ENCODE measurements around the gene BST2.
"Not testable (repeated sequence)": the region's sequence is repeated elsewhere in the genome, so short reads cannot be mapped to it uniquely, and the experiment has no call there.

The BST2 gene

DNA sequence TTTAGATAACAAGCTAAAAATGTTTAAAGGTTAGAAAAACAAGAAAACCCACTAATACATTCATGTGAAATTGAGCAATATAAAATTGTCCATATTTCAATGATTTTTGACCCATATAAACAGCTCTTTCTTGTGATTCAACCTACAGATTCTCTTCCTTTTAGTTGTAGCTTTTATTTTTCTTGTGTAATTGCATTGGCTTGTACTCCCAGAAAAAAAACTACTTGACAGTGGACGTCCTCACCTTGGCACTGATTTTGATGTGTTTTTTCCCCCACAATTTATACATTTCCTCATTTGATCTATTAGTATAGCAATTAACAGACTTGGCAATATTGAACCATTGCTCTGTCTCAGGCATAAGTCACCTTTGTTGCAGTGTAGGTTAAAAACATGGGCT, 16.1 kb downstream of the BST2 start:
- H3K4me3 ChIP-seq (ENCODE audit: low read depth in 1 of 2, low read length in 2 of 2): no peak overlapping the region
- peaks cover 7 to 16% of the 10 kb centered on the region in 2 donors for H3K4me1 ChIP-seq (ENCODE audit: control insufficient read depth in 1 of 2, insufficient read depth in 2 of 2, low read length in 2 of 2)
- H3K36me3 ChIP-seq (ENCODE audit: control insufficient read depth in 1 of 2, insufficient read depth in 2 of 2, low read length in 2 of 2): no peaks in the 10 kb centered on the region
- H3K27me3 ChIP-seq (ENCODE audit: control insufficient read depth in 1 of 2, insufficient read depth in 2 of 2, low read length in 2 of 2): peaks cover 0 to 14% of the 10 kb centered on the region in 2 donors
- H3K9me3 ChIP-seq (ENCODE audit: control insufficient read depth in 1 of 2, low read length in 2 of 2): no peaks in the 10 kb centered on the region
- H3K27ac ChIP-seq (ENCODE audit: low read depth, low read length): no peak overlapping the region
- H3K9ac ChIP-seq (ENCODE audit: low read depth in 1 of 2, low read length in 2 of 2): no peak overlapping the region

DNA sequence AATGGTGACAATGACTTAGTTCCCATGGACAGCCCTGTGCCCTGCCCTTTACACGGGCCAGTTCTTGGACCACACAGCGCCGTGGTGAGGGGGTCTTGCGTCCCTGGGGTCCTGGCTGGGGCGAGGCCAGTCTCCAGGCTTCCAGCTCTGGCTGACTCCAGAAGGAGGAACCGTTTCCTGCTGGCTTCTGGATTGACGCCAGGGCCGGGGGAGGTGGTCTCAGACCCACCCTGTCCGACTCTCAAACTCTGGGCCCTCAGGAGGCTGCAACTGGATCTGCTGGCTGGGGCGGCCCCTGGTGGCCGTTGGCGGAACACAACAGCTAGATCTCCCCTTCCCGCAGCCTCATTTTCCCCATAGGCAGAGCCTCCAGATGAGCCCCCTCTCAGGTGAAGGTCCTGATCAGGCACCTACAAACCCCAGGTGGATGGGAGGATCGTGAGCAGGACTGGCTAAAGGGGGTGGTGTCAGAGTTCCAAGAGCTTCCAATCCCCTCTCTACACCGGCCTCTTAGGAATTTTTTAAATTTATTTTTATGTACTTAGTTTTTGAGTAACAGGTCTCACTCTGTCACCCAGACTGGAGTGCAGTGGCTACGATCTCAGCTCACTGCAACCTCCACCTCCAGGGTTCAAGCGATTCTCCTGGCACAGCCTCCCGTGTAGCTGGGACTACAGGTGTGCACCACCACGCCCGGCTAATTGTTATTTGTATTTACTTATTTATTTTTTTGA, 19.4 kb downstream of the BST2 start:
- H3K27me3 ChIP-seq (ENCODE audit: control insufficient read depth in 1 of 2, insufficient read depth in 2 of 2, low read length in 2 of 2): no peaks in the 10 kb centered on the region
- H3K36me3 ChIP-seq (ENCODE audit: control insufficient read depth in 1 of 2, insufficient read depth in 2 of 2, low read length in 2 of 2): no peaks in the 10 kb centered on the region
- H3K4me1 ChIP-seq (ENCODE audit: control insufficient read depth in 1 of 2, insufficient read depth in 2 of 2, low read length in 2 of 2): peaks cover 3 to 8% of the 10 kb centered on the region in 2 donors
- no peak overlapping the region for H3K27ac ChIP-seq (ENCODE audit: low read depth, low read length)
- H3K9ac ChIP-seq (ENCODE audit: low read depth in 1 of 2, low read length in 2 of 2): no peak overlapping the region
- no peaks in the 10 kb centered on the region for H3K9me3 ChIP-seq (ENCODE audit: control insufficient read depth in 1 of 2, low read length in 2 of 2)
- no peak overlapping the region for H3K4me3 ChIP-seq (ENCODE audit: low read depth in 1 of 2, low read length in 2 of 2)

DNA sequence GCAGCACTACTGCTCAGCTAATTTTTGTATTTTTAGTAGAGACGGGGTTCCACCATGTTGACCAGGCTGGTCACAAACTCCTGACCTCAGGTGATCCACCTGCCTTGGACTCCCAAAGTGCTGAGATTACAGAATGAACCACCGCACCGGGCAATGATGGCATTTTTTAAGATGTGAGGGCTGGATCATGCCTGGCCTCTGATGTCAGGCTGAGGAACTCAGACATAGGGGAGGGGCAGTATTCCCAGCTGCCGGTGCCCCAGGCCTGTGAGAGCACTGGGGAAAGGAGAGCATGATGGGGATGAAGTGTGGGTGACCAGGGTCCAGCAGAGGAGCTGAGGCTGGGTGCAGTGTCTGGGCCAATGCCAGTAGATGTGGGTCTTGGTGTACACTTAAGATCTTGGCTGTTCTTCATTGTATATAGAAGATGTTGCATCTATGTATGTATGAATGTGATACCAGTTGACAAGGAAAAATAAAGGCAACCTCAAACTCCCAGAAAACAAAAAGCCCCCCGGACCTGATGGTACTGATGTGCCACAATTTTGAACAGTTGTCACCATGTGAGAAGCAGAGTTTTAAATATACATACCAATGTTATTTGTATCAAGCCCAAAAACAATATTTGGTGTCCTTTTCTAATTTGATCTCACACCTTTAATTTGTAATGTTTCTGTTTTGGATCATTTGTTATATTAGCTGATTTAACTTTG, 24.8 kb downstream of the BST2 start:
- Histone ChIP-seq H3K27me3 (ENCODE audit: control insufficient read depth in 1 of 2, insufficient read depth in 2 of 2, low read length in 2 of 2) (no peaks in the 10 kb centered on the region), H3K36me3 (ENCODE audit: control insufficient read depth in 1 of 2, insufficient read depth in 2 of 2, low read length in 2 of 2) (no peaks in the 10 kb centered on the region), H3K9ac (ENCODE audit: low read depth in 1 of 2, low read length in 2 of 2) (no peak overlapping the region), H3K9me3 (ENCODE audit: control insufficient read depth in 1 of 2, low read length in 2 of 2) (no peaks in the 10 kb centered on the region), H3K4me1 (ENCODE audit: control insufficient read depth in 1 of 2, insufficient read depth in 2 of 2, low read length in 2 of 2) (peaks cover 3 to 8% of the 10 kb centered on the region in 2 donors), H3K27ac (ENCODE audit: low read depth, low read length) (no peak overlapping the region), H3K4me3 (ENCODE audit: low read depth in 1 of 2, low read length in 2 of 2) (no peak overlapping the region)

DNA sequence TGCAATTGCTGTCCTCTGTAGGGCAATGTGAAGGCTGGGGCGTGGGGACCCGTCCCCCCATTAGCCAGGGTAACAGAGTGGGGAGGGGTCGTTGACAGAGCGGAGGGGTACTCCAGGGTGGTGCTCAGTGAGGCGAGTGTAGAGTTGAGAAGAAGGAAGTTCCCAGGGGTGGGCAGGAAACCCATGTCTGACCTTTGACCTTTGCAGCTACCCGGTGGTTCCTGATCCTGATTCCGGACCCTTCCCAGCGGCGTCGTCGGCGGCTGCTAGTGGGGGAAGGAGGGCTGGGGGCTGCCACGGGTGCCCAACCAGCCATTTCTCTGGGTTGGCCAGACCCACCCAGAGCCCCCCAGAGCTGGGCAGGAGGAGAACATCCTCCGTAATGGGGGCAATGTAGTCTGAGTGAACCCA, 26.2 kb downstream of the BST2 start:
- H3K4me1 ChIP-seq (ENCODE audit: control insufficient read depth in 1 of 2, insufficient read depth in 2 of 2, low read length in 2 of 2): peaks cover 3 to 8% of the 10 kb centered on the region in 2 donors
- H3K36me3 ChIP-seq (ENCODE audit: control insufficient read depth in 1 of 2, insufficient read depth in 2 of 2, low read length in 2 of 2): no peaks in the 10 kb centered on the region
- no peak overlapping the region for H3K9ac ChIP-seq (ENCODE audit: low read depth in 1 of 2, low read length in 2 of 2)
- no peak overlapping the region for H3K27ac ChIP-seq (ENCODE audit: low read depth, low read length)
- no peak overlapping the region for H3K4me3 ChIP-seq (ENCODE audit: low read depth in 1 of 2, low read length in 2 of 2)
- H3K9me3 ChIP-seq (ENCODE audit: control insufficient read depth in 1 of 2, low read length in 2 of 2): no peaks in the 10 kb centered on the region
- H3K27me3 ChIP-seq (ENCODE audit: control insufficient read depth in 1 of 2, insufficient read depth in 2 of 2, low read length in 2 of 2): no peaks in the 10 kb centered on the region

DNA sequence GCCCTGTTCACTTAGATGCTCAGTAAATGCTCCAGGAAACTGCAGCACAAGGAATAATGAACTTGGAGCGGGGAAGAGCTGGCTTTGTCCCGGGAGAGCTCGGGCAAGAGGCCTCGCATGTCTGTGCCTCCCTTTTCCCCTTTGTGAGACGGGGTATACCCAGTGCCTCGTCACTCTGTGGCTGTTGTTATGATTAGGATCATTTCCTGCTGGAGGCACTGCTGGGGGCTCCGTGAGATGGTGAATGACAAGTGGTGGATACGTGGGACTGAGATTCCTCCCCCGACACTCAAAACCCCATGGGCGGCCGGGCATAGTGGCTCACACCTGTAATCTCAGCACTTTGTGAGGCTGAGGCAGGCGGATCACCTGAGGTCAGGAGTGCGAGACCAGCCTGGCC, 27.2 kb downstream of the BST2 start:
- no peak overlapping the region for H3K9ac ChIP-seq (ENCODE audit: low read depth in 1 of 2, low read length in 2 of 2)
- no peak overlapping the region for H3K27ac ChIP-seq (ENCODE audit: low read depth, low read length)
- no peaks in the 10 kb centered on the region for H3K9me3 ChIP-seq (ENCODE audit: control insufficient read depth in 1 of 2, low read length in 2 of 2)

DNA sequence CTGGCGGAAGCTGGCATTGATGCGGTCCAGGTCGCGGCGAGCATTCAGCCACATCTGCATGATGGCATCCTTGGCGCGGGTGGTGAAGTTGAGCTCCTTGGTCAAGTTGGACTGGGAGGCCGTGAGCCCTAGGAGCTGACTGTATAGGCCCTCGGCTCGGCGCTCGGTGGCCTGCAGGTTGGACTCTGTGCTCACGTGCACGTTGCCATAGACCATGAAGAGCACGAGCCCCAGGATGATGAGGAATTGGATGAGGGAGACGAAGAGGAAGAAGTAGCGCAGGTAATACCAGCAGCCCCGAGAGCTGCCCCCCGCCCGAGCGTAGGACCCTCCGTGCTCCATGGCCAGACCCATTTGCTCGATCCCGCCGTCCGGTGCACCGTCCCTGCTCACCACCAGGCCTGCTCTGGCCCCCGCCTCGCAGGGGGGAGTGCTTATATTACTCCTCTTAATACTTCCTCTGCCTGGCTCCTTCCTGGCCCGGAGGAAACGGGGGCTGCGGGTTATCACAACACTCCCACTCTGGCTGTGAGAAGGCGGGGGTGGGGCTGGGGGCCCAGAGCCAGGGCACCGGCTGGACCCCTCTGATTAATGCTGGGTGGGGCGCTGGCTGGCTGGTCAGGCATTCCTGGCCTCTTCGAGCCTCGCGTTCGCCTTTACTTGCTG, 28.4 kb downstream of the BST2 start, which contains the start of gene PLVAP:
Gene PLVAP, minus strand, starts transcription at position 408 of the 666 bp plus-strand sequence. Its CDS starts 54 bp downstream, at position 354.
- Histone ChIP-seq H3K4me1 (ENCODE audit: control insufficient read depth in 1 of 2, insufficient read depth in 2 of 2, low read length in 2 of 2) (peaks cover 0 to 8% of the 10 kb centered on the region in 2 donors), H3K9me3 (ENCODE audit: control insufficient read depth in 1 of 2, low read length in 2 of 2) (no peaks in the 10 kb centered on the region), H3K27ac (ENCODE audit: low read depth, low read length) (peak within 1 kb of the TSS; percentile 20), H3K9ac (ENCODE audit: low read depth in 1 of 2, low read length in 2 of 2) (no peak within 1 kb of the TSS), H3K27me3 (ENCODE audit: control insufficient read depth in 1 of 2, insufficient read depth in 2 of 2, low read length in 2 of 2) (no peaks in the 10 kb centered on the region), H3K4me3 (ENCODE audit: low read depth in 1 of 2, low read length in 2 of 2) (peak within 1 kb of the TSS in 1 of 2 donors; percentile 43), H3K36me3 (ENCODE audit: control insufficient read depth in 1 of 2, insufficient read depth in 2 of 2, low read length in 2 of 2) (no peaks in the 10 kb centered on the region)

More for the DNA sequence above, 27.2 kb downstream of the BST2 start:
- Histone ChIP-seq H3K27me3 (ENCODE audit: control insufficient read depth in 1 of 2, insufficient read depth in 2 of 2, low read length in 2 of 2) (no peaks in the 10 kb centered on the region), H3K4me1 (ENCODE audit: control insufficient read depth in 1 of 2, insufficient read depth in 2 of 2, low read length in 2 of 2) (peaks cover 3 to 8% of the 10 kb centered on the region in 2 donors), H3K36me3 (ENCODE audit: control insufficient read depth in 1 of 2, insufficient read depth in 2 of 2, low read length in 2 of 2) (no peaks in the 10 kb centered on the region), H3K4me3 (ENCODE audit: low read depth in 1 of 2, low read length in 2 of 2) (no peak overlapping the region)

DNA sequence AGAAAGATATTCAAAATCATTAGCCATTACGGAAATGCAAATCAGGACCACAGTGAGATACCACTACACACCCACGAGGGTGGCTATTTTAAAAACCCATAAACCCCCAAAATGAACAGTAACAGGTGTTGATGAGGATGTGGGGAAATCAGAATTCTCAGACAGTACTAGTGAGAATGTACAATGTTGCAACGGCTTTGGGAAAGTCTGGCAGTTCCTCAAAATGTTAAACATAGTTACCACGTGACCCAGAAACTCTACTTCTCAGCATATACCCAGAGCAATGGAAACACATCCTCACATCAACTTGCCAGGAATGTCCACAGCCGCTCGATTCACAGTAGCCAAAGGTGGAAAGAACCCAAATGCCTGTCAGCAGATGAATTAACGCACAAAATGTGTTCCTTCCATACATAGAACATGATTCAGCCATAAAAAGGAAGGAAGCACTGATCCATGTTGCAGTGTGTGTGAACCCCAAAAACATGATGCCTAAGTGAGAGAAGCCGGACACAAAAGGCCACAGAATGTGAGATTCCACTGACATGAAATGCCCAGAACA, 35.3 kb downstream of the BST2 start:
- Histone ChIP-seq H3K4me3 (ENCODE audit: low read depth in 1 of 2, low read length in 2 of 2) (no peak overlapping the region), H3K9me3 (ENCODE audit: control insufficient read depth in 1 of 2, low read length in 2 of 2) (no peaks in the 10 kb centered on the region), H3K36me3 (ENCODE audit: control insufficient read depth in 1 of 2, insufficient read depth in 2 of 2, low read length in 2 of 2) (no peaks in the 10 kb centered on the region), H3K4me1 (ENCODE audit: control insufficient read depth in 1 of 2, insufficient read depth in 2 of 2, low read length in 2 of 2) (peaks cover 0 to 3% of the 10 kb centered on the region in 2 donors), H3K9ac (ENCODE audit: low read depth in 1 of 2, low read length in 2 of 2) (no peak overlapping the region), H3K27ac (ENCODE audit: low read depth, low read length) (no peak overlapping the region), H3K27me3 (ENCODE audit: control insufficient read depth in 1 of 2, insufficient read depth in 2 of 2, low read length in 2 of 2) (peaks cover 0 to under 1% of the 10 kb centered on the region in 2 donors)

DNA sequence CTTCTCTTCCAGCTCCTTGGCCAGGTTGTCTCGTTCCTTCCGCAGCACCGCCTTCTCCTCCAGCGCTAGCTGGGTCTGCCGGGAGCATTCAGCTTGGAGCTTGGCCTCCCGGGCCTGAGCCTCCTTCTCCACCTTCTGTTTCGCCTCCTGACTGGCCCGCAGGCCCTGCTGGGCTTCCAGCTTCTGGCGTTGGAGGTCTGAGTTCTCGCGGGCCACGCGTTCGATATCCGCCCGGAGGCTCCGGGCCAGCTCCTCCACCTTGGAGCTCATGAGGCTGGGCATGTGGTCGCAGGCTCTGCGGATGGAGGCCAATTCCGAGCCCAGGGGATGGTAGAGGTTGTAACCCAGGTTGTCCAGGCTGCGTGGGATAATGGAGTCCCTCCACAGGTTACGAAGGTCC, 40.1 kb downstream of the BST2 start:
- H3K9me3 ChIP-seq (ENCODE audit: control insufficient read depth in 1 of 2, low read length in 2 of 2): no peaks in the 10 kb centered on the region
- no peak overlapping the region for H3K9ac ChIP-seq (ENCODE audit: low read depth in 1 of 2, low read length in 2 of 2)
- no peak overlapping the region for H3K27ac ChIP-seq (ENCODE audit: low read depth, low read length)
- H3K4me1 ChIP-seq (ENCODE audit: control insufficient read depth in 1 of 2, insufficient read depth in 2 of 2, low read length in 2 of 2): peaks cover 0 to 2% of the 10 kb centered on the region in 2 donors
- H3K36me3 ChIP-seq (ENCODE audit: control insufficient read depth in 1 of 2, insufficient read depth in 2 of 2, low read length in 2 of 2): no peaks in the 10 kb centered on the region
- peaks cover 0 to 2% of the 10 kb centered on the region in 2 donors for H3K27me3 ChIP-seq (ENCODE audit: control insufficient read depth in 1 of 2, insufficient read depth in 2 of 2, low read length in 2 of 2)
- H3K4me3 ChIP-seq (ENCODE audit: low read depth in 1 of 2, low read length in 2 of 2): no peak overlapping the region

DNA sequence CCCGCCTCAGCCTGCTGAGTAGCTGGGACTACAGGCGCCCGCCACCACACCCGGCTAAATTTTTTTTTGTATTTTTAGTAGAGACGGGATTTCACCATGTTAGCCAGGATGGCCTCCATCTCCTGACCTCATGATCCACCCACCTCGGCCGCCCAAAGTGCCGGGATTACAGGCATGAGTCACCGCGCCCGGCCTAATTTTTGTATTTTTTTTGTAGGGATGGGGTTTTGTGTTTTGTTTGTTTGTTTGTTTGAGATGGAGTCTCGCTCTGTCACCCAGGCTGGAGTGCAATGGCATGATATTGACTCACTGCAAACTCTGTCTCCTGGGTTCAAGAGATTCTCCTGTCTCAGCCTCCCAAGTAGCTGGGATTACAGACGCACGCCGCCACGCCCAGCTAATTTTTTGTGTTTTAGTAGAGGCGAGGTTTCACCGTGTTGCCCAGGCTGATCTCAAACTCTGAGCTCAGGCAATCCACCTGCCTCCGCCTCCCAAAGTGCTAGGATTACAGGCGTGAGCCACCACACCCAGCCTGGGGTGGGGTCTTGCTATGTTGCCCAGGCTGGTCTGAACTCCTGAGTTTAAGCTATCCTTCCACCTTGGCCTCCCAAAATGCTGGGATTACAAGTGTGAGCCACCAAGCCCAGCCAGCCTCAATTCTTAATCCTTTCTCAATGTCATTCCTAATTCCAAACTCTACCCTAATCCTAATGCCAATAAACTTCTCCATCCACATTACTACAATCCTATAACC, 41.4 kb downstream of the BST2 start:
- not testable (repeated sequence) for H3K4me3 ChIP-seq (ENCODE audit: low read depth in 1 of 2, low read length in 2 of 2); H3K27ac ChIP-seq (ENCODE audit: low read depth, low read length); H3K4me1 ChIP-seq (ENCODE audit: control insufficient read depth in 1 of 2, insufficient read depth in 2 of 2, low read length in 2 of 2); H3K36me3 ChIP-seq (ENCODE audit: control insufficient read depth in 1 of 2, insufficient read depth in 2 of 2, low read length in 2 of 2); H3K9me3 ChIP-seq (ENCODE audit: control insufficient read depth in 1 of 2, low read length in 2 of 2); H3K27me3 ChIP-seq (ENCODE audit: control insufficient read depth in 1 of 2, insufficient read depth in 2 of 2, low read length in 2 of 2); H3K9ac ChIP-seq (ENCODE audit: low read depth in 1 of 2, low read length in 2 of 2)

Data from duodenal mucosa (tissue), 2 donors.